Upper lobe of left lung (tissue), 4 donors: Measurements from ENCODE around the gene EPHB1.

Source experiments
- EP300 ChIP-seq, 4 donors: sonication (generic); formaldehyde crosslinking; IDR thresholded peaks; one replicate each; pipeline ENCODE4 v1.5.1; 2017; ENCODE audit warnings: antibody characterized with exemption in 4 of 4, control low read depth in 2 of 4
- POLR2A ChIP-seq, 4 donors: fragments of 450-650 bp; IDR thresholded peaks; one replicate each; pipeline ENCODE4 v1.5.1; 2016 to 2017; ENCODE audit warnings: antibody characterized with exemption in 4 of 4, mild to moderate bottlenecking in 2 of 4
- POLR2AphosphoS5 ChIP-seq, 2 donors: sonication (generic); formaldehyde crosslinking; IDR thresholded peaks; one replicate each; pipeline ENCODE4 v1.5.1; 2017; ENCODE audit warnings: antibody characterized with exemption in 2 of 2
- TF ChIP-seq, protein P1 (sequence below), 6 experiments: fragments of 450-650 bp in 4 of 6; fragments of 200-600 bp in 2 of 6; sonication (generic) in 2 of 6; IDR thresholded peaks; one replicate each; pipeline ENCODE4 v1.5.1; 2016 to 2019; ENCODE audit warnings: antibody characterized with exemption in 6 of 6

DNA sequence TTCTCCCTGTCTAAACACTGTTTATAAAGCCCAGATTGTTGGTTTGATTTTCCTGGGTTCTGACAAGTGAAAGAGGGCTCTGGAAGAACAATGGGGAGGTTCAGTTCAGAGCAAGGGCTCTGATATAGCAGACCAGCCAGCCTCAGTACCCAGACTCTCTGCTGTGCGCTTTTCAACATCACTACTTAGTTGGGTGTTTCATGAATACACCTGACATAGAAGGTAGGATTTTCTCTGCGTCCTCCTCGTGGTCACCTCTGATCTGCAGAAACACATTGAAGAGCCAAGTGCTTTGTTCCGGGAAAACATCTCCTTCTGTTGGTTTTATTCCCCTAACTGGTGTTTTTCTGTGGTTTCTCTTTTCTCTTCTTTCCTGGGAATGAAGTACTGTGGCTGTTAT lies 99.5 kb downstream of the EPHB1 start:
- TF ChIP-seq EP300 (IDR thresholded peaks at IDR 0.05): no peak
- TF ChIP-seq, protein P1, sequence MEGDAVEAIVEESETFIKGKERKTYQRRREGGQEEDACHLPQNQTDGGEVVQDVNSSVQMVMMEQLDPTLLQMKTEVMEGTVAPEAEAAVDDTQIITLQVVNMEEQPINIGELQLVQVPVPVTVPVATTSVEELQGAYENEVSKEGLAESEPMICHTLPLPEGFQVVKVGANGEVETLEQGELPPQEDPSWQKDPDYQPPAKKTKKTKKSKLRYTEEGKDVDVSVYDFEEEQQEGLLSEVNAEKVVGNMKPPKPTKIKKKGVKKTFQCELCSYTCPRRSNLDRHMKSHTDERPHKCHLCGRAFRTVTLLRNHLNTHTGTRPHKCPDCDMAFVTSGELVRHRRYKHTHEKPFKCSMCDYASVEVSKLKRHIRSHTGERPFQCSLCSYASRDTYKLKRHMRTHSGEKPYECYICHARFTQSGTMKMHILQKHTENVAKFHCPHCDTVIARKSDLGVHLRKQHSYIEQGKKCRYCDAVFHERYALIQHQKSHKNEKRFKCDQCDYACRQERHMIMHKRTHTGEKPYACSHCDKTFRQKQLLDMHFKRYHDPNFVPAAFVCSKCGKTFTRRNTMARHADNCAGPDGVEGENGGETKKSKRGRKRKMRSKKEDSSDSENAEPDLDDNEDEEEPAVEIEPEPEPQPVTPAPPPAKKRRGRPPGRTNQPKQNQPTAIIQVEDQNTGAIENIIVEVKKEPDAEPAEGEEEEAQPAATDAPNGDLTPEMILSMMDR (IDR thresholded peaks at IDR 0.05): no peak
- TF ChIP-seq POLR2A (IDR thresholded peaks at IDR 0.05): no peak
- TF ChIP-seq POLR2AphosphoS5 (IDR thresholded peaks at IDR 0.05): no peak
